Inflammatory macrophage treated with lipopolysaccharide for 4 hours (primary cell): Measurements from ENCODE around the gene MAN1C1.
"Not testable (repeated sequence)": the region's sequence is repeated elsewhere in the genome, so short reads cannot be mapped to it uniquely, and the experiment has no call there.

Source experiments
- DNase-seq: peaks from one replicate; pipeline ENCODE4 v3.0.0-alpha.2; 2020

Gene MAN1C1

DNA sequence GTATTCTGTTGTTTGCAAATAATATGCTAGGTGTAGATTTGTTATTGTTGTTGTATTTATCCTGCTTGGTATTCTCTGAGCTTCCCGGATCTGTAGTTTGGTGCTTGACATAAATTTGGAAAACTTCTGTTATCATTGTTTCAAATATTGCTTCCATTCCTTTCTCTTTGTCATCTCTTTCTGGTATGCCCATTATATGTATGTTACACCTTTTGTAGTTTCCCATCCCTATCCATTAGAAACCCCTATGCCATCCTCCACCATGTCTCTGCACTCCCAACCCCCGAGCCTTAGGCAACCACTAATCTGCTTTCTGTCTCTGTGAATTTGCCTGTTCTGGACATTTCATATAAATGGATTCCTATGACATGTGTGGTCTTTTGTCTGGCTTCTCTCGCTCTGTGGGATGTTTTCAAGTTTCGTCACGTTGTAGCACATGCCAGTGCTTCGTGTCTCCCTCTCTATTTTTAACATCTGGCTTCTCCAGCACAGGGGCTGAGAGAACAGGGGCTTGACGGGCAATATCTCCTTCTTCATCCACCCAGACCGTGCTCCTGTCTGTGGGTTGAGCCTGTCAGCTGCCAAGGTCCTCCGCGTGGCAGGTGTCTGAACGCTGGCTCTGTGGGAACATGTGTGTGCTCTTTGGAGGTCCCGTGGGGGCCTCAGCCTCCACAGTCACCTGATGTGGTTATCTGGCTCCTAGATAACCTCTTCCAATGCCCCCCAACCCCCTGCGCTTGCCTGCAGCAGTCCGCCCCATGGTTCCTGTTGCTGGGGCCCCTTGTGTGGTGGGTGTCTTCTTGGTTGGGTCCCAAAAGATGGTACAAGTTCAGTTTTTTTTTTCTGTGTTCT is 32.8 kb upstream of the MAN1C1 start:
- DNase-seq, result no peak

GRCh38 chr1:25586181-25586588 is 30.4 kb upstream of the MAN1C1 start:
- DNase-seq, result no peak

DNA sequence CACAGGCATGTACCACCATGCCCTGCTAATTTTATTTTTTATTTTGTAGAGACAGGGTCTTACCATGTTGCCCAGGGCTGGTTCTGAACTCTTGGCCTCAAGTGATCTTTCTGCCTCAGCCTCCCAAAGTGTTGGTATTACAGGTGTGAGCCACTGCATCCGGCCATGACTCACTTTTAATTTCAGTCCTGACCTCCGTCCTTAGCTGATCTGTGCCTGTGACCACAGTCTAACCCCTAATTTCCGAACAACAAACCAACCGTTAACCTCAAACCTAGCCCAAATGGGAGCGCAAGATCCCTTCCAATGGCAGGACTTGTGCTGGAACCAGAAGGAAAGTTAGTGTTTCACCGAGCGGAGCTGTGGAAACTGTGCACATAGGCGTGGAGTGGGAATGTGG is 29.3 kb upstream of the MAN1C1 start:
- DNase-seq, result no peak

GRCh38 chr1:25588224-25588623 is 28.4 kb upstream of the MAN1C1 start:
- not testable (repeated sequence) for DNase-seq

DNA sequence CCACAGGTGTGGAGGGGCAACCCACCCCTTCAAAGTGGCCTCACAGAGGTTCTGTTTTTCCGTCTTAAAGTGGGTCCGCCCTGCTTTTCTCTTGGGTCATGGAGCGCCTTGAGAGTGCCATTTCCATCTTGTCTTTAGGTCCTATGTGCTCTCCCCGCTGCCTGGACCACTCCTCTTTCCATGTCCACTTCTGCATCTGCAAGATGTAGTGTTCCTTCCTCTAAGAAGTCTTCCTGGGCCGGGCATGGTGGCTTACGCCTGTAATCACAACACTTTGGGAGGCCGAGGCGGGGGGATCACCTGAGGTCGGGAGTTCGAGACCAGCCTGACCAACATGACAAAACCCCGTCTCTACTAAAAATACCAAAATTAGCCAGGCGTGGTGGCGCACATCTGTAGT is 27.8 kb upstream of the MAN1C1 start:
- not testable (repeated sequence) for DNase-seq

DNA sequence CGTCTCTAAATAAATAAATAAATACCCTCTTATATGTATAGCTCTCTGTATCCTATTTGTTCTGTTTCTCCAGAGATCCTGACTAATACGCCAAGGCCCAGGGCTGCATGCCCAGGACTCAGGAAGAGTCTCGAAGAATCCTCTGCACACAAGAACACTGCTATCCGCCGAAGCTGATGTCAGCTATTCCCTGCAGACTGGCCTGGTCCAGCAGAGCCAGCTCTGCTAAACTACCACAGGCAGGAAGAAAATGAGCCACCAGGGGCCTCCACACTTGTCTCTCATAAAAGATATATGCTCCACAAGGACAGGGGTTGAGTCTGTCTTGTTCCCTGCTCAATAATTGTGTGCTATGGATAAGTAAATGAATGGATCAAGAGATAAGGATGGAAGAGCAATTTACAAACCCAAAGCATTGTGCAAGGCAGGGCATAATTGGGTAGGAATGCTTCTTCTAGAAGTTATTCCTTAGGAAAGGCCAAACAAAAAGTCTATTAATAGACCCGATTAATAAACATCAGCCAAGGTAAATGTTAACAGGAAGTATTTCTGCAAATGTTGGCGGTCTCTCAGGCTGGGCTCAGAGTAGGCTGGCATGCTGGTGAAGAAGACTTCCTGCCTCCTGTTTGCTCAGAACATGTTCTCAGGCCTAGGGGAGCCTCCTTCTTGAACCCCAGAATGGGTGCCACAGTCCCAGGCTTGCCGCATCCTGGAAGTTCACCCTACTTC is 26.3 kb upstream of the MAN1C1 start:
- DNase-seq, result no peak

- no peak for DNase-seq
Measured at GRCh38 chr1:25593861-25594260, 22.7 kb upstream of the MAN1C1 start.

DNA sequence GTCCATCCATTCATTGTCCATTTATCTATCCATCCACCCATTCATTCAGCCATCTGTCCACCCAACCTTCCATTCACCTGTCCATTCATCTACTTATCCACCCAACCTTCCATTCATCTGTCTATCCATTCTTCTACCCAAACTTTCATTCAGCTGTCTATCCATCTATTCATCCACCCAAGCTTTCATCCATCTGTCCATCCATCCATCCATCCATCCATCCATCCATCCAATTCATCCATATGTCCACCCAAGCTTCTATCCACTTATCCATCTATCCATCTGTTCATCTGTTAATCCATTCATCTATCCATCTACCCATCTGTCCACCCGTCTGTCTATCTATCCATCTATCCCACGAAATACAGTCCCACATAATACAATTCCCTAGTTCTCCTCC is 21.6 kb upstream of the MAN1C1 start:
- DNase-seq, result no peak

GRCh38 chr1:25596641-25597040 is 19.9 kb upstream of the MAN1C1 start:
- not testable (repeated sequence) for DNase-seq

DNA sequence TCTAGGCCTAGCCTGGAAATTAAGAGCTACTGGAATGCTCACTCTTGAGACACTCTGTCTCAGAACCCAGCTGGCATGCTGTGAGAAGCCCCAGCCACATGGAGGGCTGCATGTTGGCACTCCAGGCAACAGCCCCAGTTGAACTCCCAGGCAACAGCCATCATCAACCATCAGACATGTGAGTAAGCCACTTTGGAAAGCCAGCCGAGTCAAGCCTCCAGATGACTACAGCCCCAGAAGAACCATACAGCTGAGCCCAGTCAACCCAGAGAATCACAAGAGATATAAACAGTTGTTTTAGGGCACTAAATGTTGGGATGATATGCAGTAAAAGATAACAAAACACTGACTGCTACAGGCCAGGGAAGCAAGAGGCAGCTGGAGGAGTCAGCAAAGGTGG is 17.7 kb upstream of the MAN1C1 start:
- DNase-seq, result no peak

DNA sequence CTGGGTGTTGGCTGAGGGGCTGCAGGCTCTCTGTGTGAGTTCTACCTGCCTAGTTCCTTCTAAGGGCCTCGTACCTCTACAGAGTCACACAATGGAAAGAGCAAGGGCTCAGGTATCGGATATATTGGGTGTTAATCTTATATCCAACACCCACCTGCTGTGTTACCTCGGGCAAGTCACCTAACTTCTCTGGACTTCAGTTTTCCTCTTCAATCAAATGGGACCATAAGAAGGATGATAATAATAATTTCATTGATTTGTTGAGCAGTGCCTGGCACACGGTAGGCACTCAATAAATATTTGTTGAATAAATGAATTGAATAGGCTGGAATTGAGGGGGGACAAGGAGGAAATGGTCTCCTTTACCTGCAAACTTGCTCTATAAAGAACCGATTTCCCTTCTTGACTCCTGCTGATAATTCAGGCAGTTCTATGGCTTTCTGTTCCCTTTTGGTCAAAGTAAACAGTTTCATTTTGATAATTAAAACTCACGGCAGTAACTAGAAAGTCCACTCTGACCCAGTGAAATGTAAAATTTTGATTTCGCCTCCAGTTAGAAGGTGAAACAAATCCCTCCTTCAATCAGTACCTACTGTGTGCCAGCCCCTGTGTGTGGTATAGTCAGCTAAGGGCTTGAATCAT is 16.5 kb upstream of the MAN1C1 start:
- no peak for DNase-seq

- not testable (repeated sequence) for DNase-seq
Measured at GRCh38 chr1:25600971-25601699, 15.5 kb upstream of the MAN1C1 start.

- DNase-seq, result not testable (repeated sequence)
Measured at GRCh38 chr1:25603779-25604538, 12.6 kb upstream of the MAN1C1 start.

DNA sequence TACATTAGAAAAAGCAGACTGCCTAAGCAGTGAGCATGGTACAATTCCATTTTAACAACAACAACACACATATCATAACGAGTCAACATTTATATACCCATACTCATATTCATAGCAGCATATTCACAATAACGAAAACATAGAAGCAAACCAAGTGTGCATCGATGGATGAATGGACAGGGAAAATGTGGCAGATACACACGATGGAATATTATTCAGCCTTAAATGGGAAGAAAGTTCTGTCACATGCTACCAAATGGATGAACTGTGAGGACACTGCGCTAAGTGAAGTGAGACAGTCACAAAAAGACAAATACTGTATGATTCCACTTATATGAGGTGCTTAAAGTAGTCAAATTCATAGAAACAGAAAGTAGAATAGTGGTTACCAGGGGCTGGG is 9.5 kb upstream of the MAN1C1 start:
- DNase-seq, result no peak

DNA sequence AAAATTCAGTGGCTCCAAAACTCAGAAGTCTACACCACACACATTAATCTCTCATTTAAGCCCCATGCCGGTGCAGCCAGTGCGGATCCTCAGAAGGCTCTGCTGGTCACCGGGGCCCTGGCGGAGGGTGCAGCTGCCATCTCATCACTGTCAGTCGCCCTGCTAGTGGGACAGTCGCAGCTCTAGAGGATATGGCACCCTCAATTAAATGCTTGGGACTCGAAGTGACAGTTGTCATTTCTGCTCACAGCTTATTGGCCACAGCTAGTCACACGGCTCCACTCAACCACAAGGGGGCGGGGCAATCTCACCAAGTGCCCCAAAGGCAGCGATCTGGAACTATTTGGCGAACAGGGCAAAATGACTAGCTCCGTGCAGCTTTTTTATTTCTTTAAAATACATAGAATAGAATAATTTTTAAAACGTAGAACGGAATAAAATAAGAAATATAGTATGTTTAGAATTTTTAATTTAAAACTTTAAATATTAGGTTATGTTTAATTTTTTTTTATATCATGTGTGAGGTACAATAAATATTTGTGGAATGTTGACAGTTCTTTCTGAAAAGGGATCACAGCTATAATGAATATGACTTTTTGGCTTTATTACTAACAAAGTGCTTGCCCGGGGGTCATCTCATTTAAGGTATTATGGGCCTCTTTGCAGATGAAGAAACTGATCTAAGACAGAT is 8.0 kb upstream of the MAN1C1 start:
- peak; percentile 85 for DNase-seq

DNA sequence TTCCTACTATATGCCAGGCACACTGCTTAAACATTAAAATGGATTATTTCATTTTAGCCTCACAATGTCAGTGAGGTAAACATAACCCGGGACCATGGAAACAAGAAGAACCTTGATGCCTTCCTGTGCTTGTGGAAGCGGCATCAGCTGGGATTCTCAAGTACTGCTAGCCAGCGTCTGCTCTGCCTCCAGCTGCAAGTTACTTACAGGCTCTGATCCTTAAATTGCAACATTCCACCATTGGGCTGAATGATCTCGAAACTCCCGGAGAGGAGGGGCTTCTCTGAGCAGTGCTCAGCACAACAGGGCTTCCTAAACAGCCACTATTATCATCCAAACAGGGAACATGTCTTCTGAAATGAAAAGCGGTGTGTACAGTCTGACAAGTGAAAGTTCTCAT is 6.7 kb upstream of the MAN1C1 start:
- no peak for DNase-seq

DNA sequence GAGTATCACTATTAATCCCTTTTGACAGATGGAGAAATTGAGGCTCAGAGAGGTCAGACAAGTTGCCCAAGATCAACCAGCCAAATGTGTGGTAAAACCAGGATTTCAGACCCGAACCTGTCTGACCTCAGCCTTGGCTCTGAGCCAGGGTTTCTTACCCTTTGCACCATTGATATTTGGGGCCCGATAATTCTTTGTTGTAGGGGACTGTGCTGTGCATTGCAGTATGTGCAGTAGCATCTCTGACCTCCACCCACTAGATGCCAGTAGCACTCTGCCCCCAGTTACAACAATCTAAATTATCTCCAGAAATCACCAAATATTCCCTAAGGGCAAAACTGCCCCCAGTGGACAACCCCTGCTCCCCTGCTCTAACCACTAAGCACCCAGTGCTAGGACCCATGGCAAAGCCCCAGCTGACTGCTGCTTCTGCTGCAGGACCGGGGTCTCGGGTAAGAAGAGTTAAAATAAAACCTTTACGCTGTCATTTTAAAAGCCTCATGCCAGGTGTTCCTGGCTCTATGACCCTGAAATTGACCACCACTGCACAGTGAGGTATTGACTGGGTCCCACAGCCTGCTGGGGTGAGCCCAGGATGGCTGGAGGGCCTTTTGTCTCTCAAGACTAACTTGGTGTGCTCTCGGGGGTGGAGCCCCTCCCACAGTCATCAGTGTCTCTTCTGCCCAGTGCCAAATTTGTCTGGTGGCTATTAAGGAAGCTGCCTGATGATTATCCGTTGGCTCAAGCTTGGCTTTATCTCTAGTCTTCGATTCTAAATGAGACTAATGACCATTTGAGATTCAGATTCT is 5.6 kb upstream of the MAN1C1 start:
- DNase-seq, result no peak

GRCh38 chr1:25611843-25612242 is 4.7 kb upstream of the MAN1C1 start:
- no peak for DNase-seq

- no peak for DNase-seq
Measured at GRCh38 chr1:25612421-25612820, 4.2 kb upstream of the MAN1C1 start.

GRCh38 chr1:25613091-25613490 is 3.5 kb upstream of the MAN1C1 start:
- no peak for DNase-seq
